HL-60 (cell line): ENCODE measurements around the gene ARMC6.

Source experiments
- DNase-seq, 2 experiments: peaks; one replicate each; pipeline ENCODE4 v3.0.0-alpha.2; 2010 to 2020; ENCODE audit warnings: low read depth in 1 of 2, low spot score in 1 of 2
- H3K27ac ChIP-seq: fragments of 250-450 bp; sonication (Bioruptor Pico); replicated peaks from 2 replicates; pipeline ENCODE4 v1.5.1; 2020; ENCODE audit warnings: mild to moderate bottlenecking, moderate library complexity
- H3K27me3 ChIP-seq: fragments of 250-450 bp; sonication (Bioruptor Pico); 2 replicates; pipeline ENCODE4 v1.5.1; 2021; ENCODE audit warnings: mild to moderate bottlenecking, moderate library complexity; ENCODE audit not compliant: insufficient read depth, poor library complexity, severe bottlenecking
- H3K4me3 ChIP-seq: replicated peaks from 2 replicates; pipeline ENCODE4 v1.5.1; 2011; ENCODE audit warnings: mild to moderate bottlenecking, control low read depth, low read length; ENCODE audit not compliant: insufficient read depth
- CTCF ChIP-seq: IDR thresholded peaks from one replicate; pipeline ENCODE4 v1.5.1; 2011; ENCODE audit warnings: low read length, control low read depth, inconsistent platforms; ENCODE audit not compliant: insufficient read depth
- GABPA ChIP-seq: IDR thresholded peaks from 2 replicates; pipeline ENCODE4 v1.6.1; 2012; ENCODE audit warnings: low read depth
- POLR2AphosphoS5 ChIP-seq: IDR thresholded peaks from 2 replicates; pipeline ENCODE4 v1.6.1; 2012; ENCODE audit warnings: low read depth
- REST ChIP-seq: IDR thresholded peaks from 2 replicates; pipeline ENCODE4 v1.6.1; 2012; ENCODE audit warnings: low read depth; ENCODE audit not compliant: insufficient replicate concordance
- SPI1 ChIP-seq: IDR thresholded peaks from 2 replicates; pipeline ENCODE4 v1.6.1; 2012; ENCODE audit warnings: low read depth, mild to moderate bottlenecking, borderline replicate concordance

Gene ARMC6

GRCh38 chr19:19057317-19057716 lies 23.9 kb downstream of the ARMC6 start:
- Histone ChIP-seq H3K4me3 (no peak overlapping the region), H3K27ac (no peak overlapping the region), H3K27me3 (no peaks in the 10 kb centered on the region)
- TF ChIP-seq REST = no peak
- no peak for TF ChIP-seq GABPA
- no peak for TF ChIP-seq POLR2AphosphoS5
- TF ChIP-seq SPI1 = no peak
- TF ChIP-seq CTCF = no peak
- no peak for DNase-seq

- no peak for TF ChIP-seq GABPA
- TF ChIP-seq SPI1 = no peak
- TF ChIP-seq POLR2AphosphoS5 = no peak
- no peaks in the 10 kb centered on the region for H3K27me3 ChIP-seq
- no peak overlapping the region for H3K27ac ChIP-seq
- no peak overlapping the region for H3K4me3 ChIP-seq
- DNase-seq = no peak
These were observed 24.3 kb downstream of the ARMC6 start for GRCh38 chr19:19057720-19058119.

GRCh38 chr19:19059018-19059836 lies 25.8 kb downstream of the ARMC6 start:
- DNase-seq = no peak
- Histone ChIP-seq H3K27me3 (no peaks in the 10 kb centered on the region), H3K27ac (no peak overlapping the region), H3K4me3 (no peak overlapping the region)
- TF ChIP-seq POLR2AphosphoS5 (no peak), GABPA (no peak), CTCF (no peak), SPI1 (no peak), REST (no peak)

- H3K27me3 ChIP-seq = no peaks in the 10 kb centered on the region
- TF ChIP-seq SPI1 = no peak
- TF ChIP-seq GABPA = no peak
- TF ChIP-seq POLR2AphosphoS5 = no peak
- no peak for TF ChIP-seq REST
- TF ChIP-seq CTCF = no peak
- no peak for DNase-seq
- H3K4me3 ChIP-seq = no peak overlapping the region
- no peak overlapping the region for H3K27ac ChIP-seq
These were observed 26.6 kb downstream of the ARMC6 start for GRCh38 chr19:19059837-19060611.
